B cell (primary cell): Measurements from ENCODE around the gene SFT2D1. TPM values are rescaled to one million over a fixed set of nuclear protein-coding genes. Genes with fewer than 3 reads are reported as not detected.

Experiments
- ATAC-seq: fragments of 200-7000 bp; cut with Tn5 transposase; one replicate; pipeline ENCODE4 v1.10.0; 2021; ENCODE audit warnings: low read depth, mild to moderate bottlenecking, moderate number of reproducible peaks, moderate library complexity
- CTCF ChIA-PET: fragments of 350-600 bp; sonication (Branson Sonifier 250); formaldehyde crosslinking; loops from one replicate; lab custom pipeline; 2021; ENCODE audit warnings: antibody characterized with exemption, inconsistent platforms; lab: Charles Lee
- POLR2A ChIA-PET: fragments of 350-600 bp; sonication (Branson Sonifier 250); formaldehyde crosslinking; loops from one replicate; lab custom pipeline; 2021; ENCODE audit warnings: antibody characterized with exemption; lab: Charles Lee
- DNase-seq: peaks from one replicate; pipeline ENCODE4 v3.0.0; 2013
- H2AFZ ChIP-seq: 2 replicates; pipeline ENCODE4 v1.6.1; 2012; ENCODE audit warnings: mild to moderate bottlenecking, low read depth, low read length; ENCODE audit not compliant: insufficient read depth, poor library complexity, severe bottlenecking
- H3K27ac ChIP-seq, 2 donors: 1 replicate in 1 of 2; 2 replicates in 1 of 2; pipeline ENCODE4 v1.5.1; 2012 to 2013; ENCODE audit warnings: low read length in 2 of 2, mild to moderate bottlenecking in 2 of 2, moderate library complexity in 1 of 2
- H3K27me3 ChIP-seq, 4 experiments: fragments of 200-600 bp in 1 of 4; sonication (generic) in 1 of 4; replicated peaks in 1 of 4; 1 replicate in 2 of 4; 2 replicates in 2 of 4; pipeline versions ENCODE4 v1.6.1 to v1.7.0; 2013 to 2016; ENCODE audit warnings: low read length in 3 of 4, mild to moderate bottlenecking in 2 of 4, mixed read lengths in 1 of 4, moderate library complexity in 1 of 4; ENCODE audit not compliant: insufficient read depth in 4 of 4, control insufficient read depth in 3 of 4; ENCODE audit errors: control extremely low read depth in 1 of 4
- H3K36me3 ChIP-seq, 2 experiments: replicated peaks in 1 of 2; 1 replicate in 1 of 2; 2 replicates in 1 of 2; pipeline versions ENCODE4 v1.6.1 to v1.7.1; 2013; ENCODE audit warnings: low read length in 1 of 2; ENCODE audit not compliant: insufficient read depth in 2 of 2, control insufficient read depth in 1 of 2; ENCODE audit errors: control extremely low read depth in 1 of 2, extremely low read depth in 1 of 2
- H3K4me1 ChIP-seq, 2 donors: fragments of 200-600 bp in 1 of 2; sonication (generic) in 1 of 2; 1 replicate in 1 of 2; 2 replicates in 1 of 2; pipeline versions ENCODE4 v1.5.1 to v1.6.1; 2013 to 2017; ENCODE audit warnings: low read length in 2 of 2; ENCODE audit not compliant: control insufficient read depth in 2 of 2, insufficient read depth in 2 of 2
- H3K4me2 ChIP-seq: replicated peaks from 2 replicates; pipeline ENCODE3; 2012; ENCODE audit warnings: mild to moderate bottlenecking, low read depth, low read length; ENCODE audit not compliant: poor library complexity, severe bottlenecking
- H3K4me3 ChIP-seq, 5 experiments: fragments of 200-600 bp in 1 of 5; sonication (generic) in 1 of 5; 1 replicate in 3 of 5; 2 replicates in 2 of 5; pipeline versions ENCODE4 v1.5.1 to v1.7.0; 2011 to 2016; ENCODE audit warnings: low read length in 4 of 5, mild to moderate bottlenecking in 4 of 5, low read depth in 2 of 5, control low read depth in 1 of 5, moderate library complexity in 1 of 5; ENCODE audit not compliant: insufficient read depth in 1 of 5; ENCODE audit errors: control extremely low read depth in 1 of 5, extremely low read depth in 1 of 5
- H3K79me2 ChIP-seq: fragments of 200-600 bp; sonication (generic); one replicate; pipeline ENCODE4 v1.6.0; 2016; ENCODE audit warnings: low read length; ENCODE audit not compliant: control insufficient read depth, insufficient read depth
- H3K9ac ChIP-seq: fragments of 200-600 bp; sonication (generic); 2 replicates; pipeline ENCODE4 v1.6.1; 2017; ENCODE audit warnings: mild to moderate bottlenecking, low read length, moderate library complexity
- H3K9me3 ChIP-seq, 3 donors: one replicate each; pipeline versions ENCODE4 v1.6.1 to v1.7.1; 2013; ENCODE audit warnings: low read length in 2 of 3; ENCODE audit not compliant: control insufficient read depth in 2 of 3, insufficient read depth in 1 of 3; ENCODE audit errors: control extremely low read depth in 1 of 3
- H4K20me1 ChIP-seq: 2 replicates; pipeline ENCODE4 v1.6.0; 2012; ENCODE audit warnings: mild to moderate bottlenecking, low read length; ENCODE audit not compliant: insufficient read depth, control insufficient read depth, poor library complexity, severe bottlenecking
- H3K27ac Mint-ChIP-seq: one replicate; pipeline ENCODE4 v1.8.0; 2021; ENCODE audit warnings: mixed read lengths
- H3K27me3 Mint-ChIP-seq: one replicate; pipeline ENCODE4 v1.8.0; 2021; ENCODE audit warnings: mixed read lengths
- H3K4me1 Mint-ChIP-seq: one replicate; pipeline ENCODE4 v1.8.0; 2021; ENCODE audit warnings: mixed read lengths
- H3K4me3 Mint-ChIP-seq: one replicate; pipeline ENCODE4 v1.8.0; 2021; ENCODE audit warnings: mixed read lengths
- H3K9me3 Mint-ChIP-seq: one replicate; pipeline ENCODE4 v1.8.0; 2022; ENCODE audit warnings: mixed read lengths; ENCODE audit not compliant: insufficient read depth
- EZH2 ChIP-seq: IDR thresholded peaks from 2 replicates; pipeline ENCODE4 v1.6.1; 2012; ENCODE audit warnings: borderline replicate concordance, low read depth, mild to moderate bottlenecking, moderate library complexity, low read length; ENCODE audit not compliant: insufficient read depth, poor library complexity, severe bottlenecking
- WGBS: methylation state at CpG from one replicate; pipeline ENCODE4 v1.1.5; 2013; ENCODE audit warnings: missing lambda C conversion rate; ENCODE audit not compliant: insufficient coverage; 5-methylcytosine and 5-hydroxymethylcytosine counted together
- intact Hi-C: fragments of 100-400 bp; cut with micrococcal nuclease; formaldehyde crosslinking; loops from one replicate; pipeline ENCODE4 v1.10.0; 2022
- polyA plus RNA-seq: library from polyadenylated mRNA; depleted of rRNA; stranded (reverse); fragments of >200 nt; gene quantifications from 2 replicates; pipeline ENCODE4 v1.2.3, GENCODE V29; 2012
- total RNA-seq, 2 donors: library from RNA; stranded (reverse); fragments of 120-200 nt in 1 of 2; gene quantifications; 1 replicate in 1 of 2; 2 replicates in 1 of 2; pipeline versions ENCODE4 v1.2.3 to v1.2.4, GENCODE V29; 2013 to 2022
- TF ChIP-seq, protein P1 (sequence below): fragments of 200-600 bp; IDR thresholded peaks from one replicate; pipeline ENCODE4 v1.8.0; 2022; ENCODE audit warnings: antibody characterized with exemption, mild to moderate bottlenecking

The SFT2D1 gene
- total and polyA plus RNA-seq, 2 donors (not counting 1 experiment from before 2014, with no cell fraction given): 38.2 to 59.0 TPM

DNA sequence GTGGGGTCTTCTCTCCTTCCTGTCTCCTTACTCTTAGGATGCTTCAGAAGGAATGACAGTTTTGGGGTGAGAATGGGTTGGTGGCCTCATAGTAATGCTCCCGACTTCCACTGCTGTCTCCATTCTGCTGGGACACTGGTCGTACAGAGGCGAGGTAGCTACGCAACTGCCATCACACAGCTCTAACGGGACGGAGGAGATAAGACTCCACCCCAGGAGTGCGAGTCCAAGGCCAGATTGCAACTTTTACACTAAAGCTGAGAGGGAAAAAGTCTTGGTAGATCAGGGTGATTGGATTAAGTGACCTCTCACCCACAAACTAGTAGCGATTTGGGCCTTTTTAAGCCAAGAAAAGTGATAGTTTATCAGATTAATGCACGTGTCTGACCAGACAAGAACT is 32.4 kb downstream of the SFT2D1 start:
- H3K27ac ChIP-seq: no peak overlapping the region
- Mint-ChIP-seq H3K27me3 (peaks cover 29% of the 10 kb centered on the region), H3K4me1 (peaks cover 8% of the 10 kb centered on the region), H3K27ac (no peak overlapping the region), H3K9me3 (no peaks in the 10 kb centered on the region), H3K4me3 (peak overlapping the region; percentile 16)
- no peak overlapping the region for H2AFZ ChIP-seq
- H4K20me1 ChIP-seq: no peaks in the 10 kb centered on the region
- CTCF ChIA-PET: interaction anchor here (0.9 to 15.9 kb wide), 7 partner anchors 13 to 87 kb away, joined by 3 to 266 read pairs (median 7); no protein-coding TSS in a partner anchor
- peaks cover 0 to 43% (median 19%) of the 10 kb centered on the region in 4 experiments for H3K27me3 ChIP-seq
- ATAC-seq (no peak), DNase-seq (no peak)
- peaks cover 13 to 17% of the 10 kb centered on the region in 2 donors for H3K4me1 ChIP-seq
- no peaks in the 10 kb centered on the region for H3K9me3 ChIP-seq
- intact Hi-C loops: no loop called here
- no peak overlapping the region for H3K4me3 ChIP-seq
- H3K4me2 ChIP-seq: no peak overlapping the region
- WGBS: 100% methylated on average over 1 of the region's 9 CpGs
- H3K9ac ChIP-seq: no peak overlapping the region
- TF ChIP-seq, protein P1, sequence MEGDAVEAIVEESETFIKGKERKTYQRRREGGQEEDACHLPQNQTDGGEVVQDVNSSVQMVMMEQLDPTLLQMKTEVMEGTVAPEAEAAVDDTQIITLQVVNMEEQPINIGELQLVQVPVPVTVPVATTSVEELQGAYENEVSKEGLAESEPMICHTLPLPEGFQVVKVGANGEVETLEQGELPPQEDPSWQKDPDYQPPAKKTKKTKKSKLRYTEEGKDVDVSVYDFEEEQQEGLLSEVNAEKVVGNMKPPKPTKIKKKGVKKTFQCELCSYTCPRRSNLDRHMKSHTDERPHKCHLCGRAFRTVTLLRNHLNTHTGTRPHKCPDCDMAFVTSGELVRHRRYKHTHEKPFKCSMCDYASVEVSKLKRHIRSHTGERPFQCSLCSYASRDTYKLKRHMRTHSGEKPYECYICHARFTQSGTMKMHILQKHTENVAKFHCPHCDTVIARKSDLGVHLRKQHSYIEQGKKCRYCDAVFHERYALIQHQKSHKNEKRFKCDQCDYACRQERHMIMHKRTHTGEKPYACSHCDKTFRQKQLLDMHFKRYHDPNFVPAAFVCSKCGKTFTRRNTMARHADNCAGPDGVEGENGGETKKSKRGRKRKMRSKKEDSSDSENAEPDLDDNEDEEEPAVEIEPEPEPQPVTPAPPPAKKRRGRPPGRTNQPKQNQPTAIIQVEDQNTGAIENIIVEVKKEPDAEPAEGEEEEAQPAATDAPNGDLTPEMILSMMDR: no peak
- TF ChIP-seq EZH2: no peak
- no peaks in the 10 kb centered on the region for H3K36me3 ChIP-seq
- no peaks in the 10 kb centered on the region for H3K79me2 ChIP-seq
- POLR2A ChIA-PET: no interaction called here

DNA sequence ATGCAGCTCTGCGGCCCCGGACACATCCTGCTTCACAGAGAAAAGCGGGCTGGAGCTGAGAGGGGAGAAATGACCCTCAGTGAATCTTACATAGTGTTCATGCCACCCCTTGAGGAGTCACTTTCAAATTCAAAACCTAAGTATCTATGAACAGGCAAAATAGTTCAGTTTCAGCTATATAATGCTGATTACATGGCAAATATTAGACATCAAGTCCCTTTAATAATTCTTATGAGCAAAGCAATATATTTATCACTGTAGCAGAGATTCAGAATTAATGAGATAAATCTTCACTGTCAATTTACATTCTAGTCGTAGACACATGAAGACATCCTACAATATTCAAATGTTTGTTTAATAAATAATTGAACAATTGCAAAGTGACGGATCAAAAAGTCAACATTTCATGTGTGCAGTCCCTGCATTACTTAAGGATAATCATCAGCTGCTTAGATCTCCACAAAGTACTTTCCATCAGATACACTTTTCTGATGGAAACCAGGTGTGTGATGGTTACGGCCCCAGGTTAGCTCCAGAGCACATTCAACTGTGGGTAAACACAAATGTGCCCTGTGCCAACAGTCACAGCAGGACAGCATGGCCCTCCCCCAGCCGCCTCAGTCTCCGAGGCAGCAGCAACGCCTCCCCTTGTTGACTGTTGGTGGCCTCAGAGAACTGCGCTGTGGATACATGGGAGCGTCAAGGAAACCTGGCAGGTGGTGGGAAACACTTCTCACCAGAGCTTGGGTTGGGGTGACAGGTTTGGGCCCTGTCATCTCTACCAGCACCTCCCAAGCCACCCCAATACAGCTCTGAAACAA is 33.4 kb downstream of the SFT2D1 start:
- Mint-ChIP-seq H3K4me1 (peaks cover 8% of the 10 kb centered on the region), H3K27ac (no peak overlapping the region), H3K9me3 (no peaks in the 10 kb centered on the region), H3K27me3 (peaks cover 35% of the 10 kb centered on the region), H3K4me3 (peak overlapping the region; percentile 72)
- peaks cover 13 to 17% of the 10 kb centered on the region in 2 donors for H3K4me1 ChIP-seq
- ChIA-PET POLR2A (no interaction called here), CTCF (interaction anchor here (0.8 to 15.9 kb wide), 5 partner anchors 12 to 88 kb away, joined by 3 to 266 read pairs (median 4); no protein-coding TSS in a partner anchor)
- WGBS: 96% methylated on average over 7 of the region's 11 CpGs
- peak overlapping the region in 4 of 5 experiments; percentile 28 to 61 (median 48) for H3K4me3 ChIP-seq
- H3K9ac ChIP-seq: peak overlapping the region; percentile 57
- H2AFZ ChIP-seq: peak overlapping the region; percentile 59
- no peak for ATAC-seq
- intact Hi-C loops: no loop called here
- peak overlapping the region; percentile 92 for H3K4me2 ChIP-seq
- H4K20me1 ChIP-seq: no peaks in the 10 kb centered on the region
- peaks cover 0 to 46% (median 23%) of the 10 kb centered on the region in 4 experiments for H3K27me3 ChIP-seq
- H3K36me3 ChIP-seq: no peaks in the 10 kb centered on the region
- no peaks in the 10 kb centered on the region for H3K9me3 ChIP-seq
- no peaks in the 10 kb centered on the region for H3K79me2 ChIP-seq
- DNase-seq: no peak
- no peak overlapping the region for H3K27ac ChIP-seq
- no peak for TF ChIP-seq EZH2
- TF ChIP-seq, protein P1: no peak
